T-cell (primary cell): ENCODE data around the gene ERAP2. TPM values are rescaled to one million over a fixed set of nuclear protein-coding genes. Genes with fewer than 3 reads are reported as not detected.

Source experiments
- ATAC-seq, 4 experiments: fragments of 200-7000 bp in 3 of 4; fragments of 150-1000 bp in 1 of 4; cut with Tn5 transposase; replicated peaks in 1 of 4; 1 replicate in 3 of 4; 2 replicates in 1 of 4; pipeline ENCODE4 v1.10.0; 2021; ENCODE audit warnings: moderate library complexity in 3 of 4, mild to moderate bottlenecking in 2 of 4, moderate number of reproducible peaks in 1 of 4
- CTCF ChIA-PET, 2 donors: fragments of 300-600 bp; sonication (Branson Sonifier 250); formaldehyde crosslinking; loops; one replicate each; lab custom pipeline; 2022; ENCODE audit warnings: antibody characterized with exemption in 2 of 2; lab: Charles Lee
- POLR2A ChIA-PET, 2 donors: fragments of 300-600 bp; sonication (Branson Sonifier 250); formaldehyde crosslinking; loops; one replicate each; lab custom pipeline; 2022; ENCODE audit warnings: antibody characterized with exemption in 2 of 2; lab: Charles Lee
- DNase-seq, 35 experiments: peaks; one replicate each; pipeline versions ENCODE4 v3.0.0 to v3.0.0-alpha.2; 2013 to 2023
- H3K27ac ChIP-seq: one replicate; pipeline ENCODE4 v1.5.1; 2013; ENCODE audit warnings: low read length
- H3K27me3 ChIP-seq, 2 experiments: replicated peaks in 1 of 2; 1 replicate in 1 of 2; 2 replicates in 1 of 2; pipeline versions ENCODE4 v1.6.1 to v1.7.0; 2013; ENCODE audit warnings: low read length in 1 of 2, mixed read lengths in 1 of 2; ENCODE audit not compliant: control insufficient read depth in 2 of 2, insufficient read depth in 2 of 2; ENCODE audit errors: extremely low read depth in 1 of 2
- H3K36me3 ChIP-seq, 2 donors: 1 replicate in 1 of 2; 2 replicates in 1 of 2; pipeline versions ENCODE4 v1.6.1 to v1.7.0; 2013; ENCODE audit warnings: low read length in 1 of 2; ENCODE audit not compliant: control insufficient read depth in 2 of 2, insufficient read depth in 1 of 2; ENCODE audit errors: extremely low read depth in 1 of 2
- H3K4me1 ChIP-seq, 2 experiments: 1 replicate in 1 of 2; 2 replicates in 1 of 2; pipeline versions ENCODE4 v1.6.1 to v1.7.0; 2013; ENCODE audit warnings: low read length in 2 of 2, mixed read lengths in 1 of 2; ENCODE audit not compliant: insufficient read depth in 2 of 2, control insufficient read depth in 1 of 2; ENCODE audit errors: extremely low read depth in 1 of 2
- H3K4me3 ChIP-seq, 2 donors: 1 replicate in 1 of 2; 2 replicates in 1 of 2; pipeline versions ENCODE4 v1.5.1 to v1.7.0; 2013; ENCODE audit warnings: mild to moderate bottlenecking in 2 of 2, low read length in 1 of 2, moderate library complexity in 1 of 2; ENCODE audit not compliant: control insufficient read depth in 1 of 2; ENCODE audit errors: extremely low read depth in 1 of 2
- H3K9me3 ChIP-seq: 2 replicates; pipeline ENCODE4 v1.7.0; 2013
- H3K27ac Mint-ChIP-seq, 2 donors: one replicate each; pipeline ENCODE4 v1.8.0; 2020 to 2021; ENCODE audit warnings: mild to moderate bottlenecking in 2 of 2, mixed read lengths in 2 of 2
- H3K27me3 Mint-ChIP-seq, 2 donors: one replicate each; pipeline ENCODE4 v1.8.0; 2021 to 2022; ENCODE audit warnings: mixed read lengths in 2 of 2
- H3K36me3 Mint-ChIP-seq: one replicate; pipeline ENCODE4 v1.8.0; 2021; ENCODE audit warnings: mixed read lengths
- H3K4me1 Mint-ChIP-seq, 3 donors: one replicate each; pipeline ENCODE4 v1.8.0; 2020 to 2022; ENCODE audit warnings: mixed read lengths in 3 of 3, mild to moderate bottlenecking in 1 of 3
- H3K4me3 Mint-ChIP-seq, 3 donors: one replicate each; pipeline ENCODE4 v1.8.0; 2020 to 2022; ENCODE audit warnings: mild to moderate bottlenecking in 3 of 3, mixed read lengths in 3 of 3, moderate library complexity in 3 of 3
- H3K9me3 Mint-ChIP-seq, 3 donors: one replicate each; pipeline ENCODE4 v1.8.0; 2020 to 2022; ENCODE audit warnings: mixed read lengths in 3 of 3
- WGBS: methylation state at CpG from one replicate; pipeline ENCODE4 v1.1.5; 2013; ENCODE audit warnings: missing lambda C conversion rate; ENCODE audit not compliant: insufficient coverage; 5-methylcytosine and 5-hydroxymethylcytosine counted together
- total RNA-seq, 35 experiments: library from RNA in 6 of 35; stranded (reverse) in 6 of 35; fragments of 120-200 nt in 1 of 35; gene quantifications; one replicate each; pipeline versions ENCODE4 v1.2.1 to v1.2.4 and lab custom pipeline; 2013 to 2026

The ERAP2 gene
- total RNA-seq, 5 donors from 2014 or later (not counting 1 experiment from before 2014, with no cell fraction given), result 40.4 to 162 (median 71.6) TPM

DNA sequence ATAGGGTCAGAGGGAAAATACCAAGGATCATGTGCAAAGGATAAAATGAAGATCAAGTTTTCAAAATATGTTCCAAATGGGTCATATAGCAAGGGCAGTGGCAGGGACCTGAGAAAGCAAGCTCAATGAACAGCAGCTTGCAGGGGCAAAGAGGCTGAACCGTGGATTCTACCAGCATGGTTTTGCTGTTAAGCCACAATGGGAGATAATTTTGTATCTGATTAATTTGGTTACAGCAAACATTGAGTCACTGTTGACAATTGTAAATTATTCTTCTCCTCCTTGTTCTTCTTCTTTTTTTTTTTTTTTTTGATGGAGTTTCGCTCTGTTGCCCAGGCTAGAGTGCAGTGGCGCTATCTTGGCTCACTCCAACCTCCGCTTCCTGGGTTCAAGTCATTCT, 18.4 kb upstream of the ERAP2 start:
- H3K36me3 Mint-ChIP-seq, result no peaks in the 10 kb centered on the region
- ChIA-PET CTCF (interaction anchor here (0.7 to 2.2 kb wide), 4 partner anchors 9 to 803 kb away, joined by 3 to 11 read pairs (median 4); no protein-coding TSS in a partner anchor), POLR2A (no interaction called here)
- H3K9me3 ChIP-seq, result no peaks in the 10 kb centered on the region
- no CpG with 5 or more reads among the region's 4 CpGs for WGBS
- H3K4me1 Mint-ChIP-seq, result peaks cover 0 to 5% (median 0%) of the 10 kb centered on the region in 3 donors
- no peak overlapping the region for H3K4me3 Mint-ChIP-seq
- H3K4me1 ChIP-seq, result no peaks in the 10 kb centered on the region
- H3K27ac Mint-ChIP-seq, result no peak overlapping the region
- no peaks in the 10 kb centered on the region for H3K9me3 Mint-ChIP-seq
- H3K4me3 ChIP-seq, result no peak overlapping the region
- DNase-seq, result no peak
- H3K36me3 ChIP-seq, result no peaks in the 10 kb centered on the region
- no peaks in the 10 kb centered on the region for H3K27me3 Mint-ChIP-seq
- ATAC-seq, result no peak
- H3K27ac ChIP-seq, result no peak overlapping the region
- H3K27me3 ChIP-seq, result no peaks in the 10 kb centered on the region

DNA sequence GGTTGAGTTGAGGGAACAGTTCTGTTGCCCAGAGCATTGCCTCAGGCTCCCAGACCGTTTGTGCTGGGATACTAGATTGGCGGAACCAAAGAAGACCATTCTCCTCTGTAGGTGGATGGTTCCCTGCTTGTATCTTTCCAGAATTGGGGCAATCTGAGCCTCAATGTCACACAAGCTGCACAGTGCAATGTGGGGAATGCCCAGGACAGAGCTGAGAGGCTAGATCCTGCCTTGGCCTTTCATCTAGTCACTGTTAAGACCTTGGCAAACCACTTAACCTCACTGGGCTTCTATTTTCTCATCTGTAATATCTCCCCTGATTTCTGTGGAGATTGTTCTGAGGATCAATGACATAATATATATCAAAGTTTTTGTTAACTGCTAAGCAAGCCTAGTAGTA, 16.9 kb upstream of the ERAP2 start:
- H3K4me1 ChIP-seq, result no peaks in the 10 kb centered on the region
- WGBS, result 63% methylated on average over 2 of the region's 2 CpGs
- H3K4me3 ChIP-seq, result no peak overlapping the region
- ChIA-PET POLR2A (no interaction called here), CTCF (no interaction called here)
- H3K4me3 Mint-ChIP-seq, result no peak overlapping the region
- no peaks in the 10 kb centered on the region for H3K27me3 ChIP-seq
- H3K36me3 Mint-ChIP-seq, result no peaks in the 10 kb centered on the region
- no peaks in the 10 kb centered on the region for H3K27me3 Mint-ChIP-seq
- no peak for DNase-seq
- H3K36me3 ChIP-seq, result no peaks in the 10 kb centered on the region
- H3K27ac ChIP-seq, result no peak overlapping the region
- H3K27ac Mint-ChIP-seq, result no peak overlapping the region
- H3K4me1 Mint-ChIP-seq, result peaks cover 0 to 10% (median 0%) of the 10 kb centered on the region in 3 donors
- no peaks in the 10 kb centered on the region for H3K9me3 Mint-ChIP-seq
- ATAC-seq, result no peak
- no peaks in the 10 kb centered on the region for H3K9me3 ChIP-seq

DNA sequence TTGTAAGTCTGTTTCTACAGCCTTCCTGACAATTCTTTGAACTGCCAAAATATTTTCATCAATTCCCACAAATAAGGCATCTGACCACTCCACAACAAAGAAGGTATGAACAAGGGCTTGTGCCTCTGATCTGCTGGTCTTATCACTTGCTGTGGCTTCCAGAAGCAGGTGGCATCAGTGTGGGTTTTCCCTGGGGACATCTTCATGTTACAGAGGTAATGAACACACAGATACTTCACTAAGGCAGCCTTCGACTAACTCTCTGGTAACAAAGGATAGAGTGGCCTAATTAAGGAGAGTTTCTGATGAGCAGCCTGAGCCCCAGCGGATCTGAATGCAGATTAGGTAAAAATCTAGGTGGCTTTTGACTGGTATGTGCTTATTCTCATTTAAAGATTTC, 15.2 kb upstream of the ERAP2 start:
- Mint-ChIP-seq H3K9me3 (no peaks in the 10 kb centered on the region), H3K36me3 (no peaks in the 10 kb centered on the region), H3K4me3 (no peak overlapping the region), H3K4me1 (peaks cover 0 to 10% (median 0%) of the 10 kb centered on the region in 3 donors), H3K27me3 (no peaks in the 10 kb centered on the region), H3K27ac (no peak overlapping the region)
- no peak for ATAC-seq
- CTCF ChIA-PET, result no interaction called here
- Histone ChIP-seq H3K9me3 (no peaks in the 10 kb centered on the region), H3K36me3 (no peaks in the 10 kb centered on the region), H3K27ac (no peak overlapping the region), H3K27me3 (no peaks in the 10 kb centered on the region), H3K4me1 (no peaks in the 10 kb centered on the region), H3K4me3 (no peak overlapping the region)
- 80% methylated on average over 1 of the region's 2 CpGs for WGBS
- no peak for DNase-seq
- POLR2A ChIA-PET, result no interaction called here

DNA sequence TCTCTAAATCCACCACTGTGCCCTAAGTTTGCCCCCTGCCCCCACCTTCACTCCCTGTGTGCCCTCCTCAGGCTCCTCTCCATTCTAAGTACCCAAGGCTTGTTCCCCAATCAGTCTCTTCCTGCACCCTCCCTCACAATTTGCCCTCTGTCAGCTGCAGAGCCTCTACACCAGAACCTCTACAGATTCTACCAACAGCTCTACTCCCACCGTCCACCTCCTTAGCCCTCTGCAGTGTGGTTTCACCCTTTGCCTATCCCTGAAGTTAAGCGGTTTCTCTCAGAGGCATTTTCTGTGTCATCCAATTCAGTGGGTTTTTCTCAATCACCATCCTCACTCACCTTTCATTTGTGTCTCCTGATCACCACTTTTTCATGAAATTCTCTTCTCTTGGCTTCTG, 13.2 kb upstream of the ERAP2 start:
- H3K4me1 ChIP-seq, result no peaks in the 10 kb centered on the region
- POLR2A ChIA-PET, result interaction anchor here in 1 of 2 donors (0.6 kb wide), 1 partner anchor 143 kb away, joined by 5 read pairs; no protein-coding TSS in a partner anchor

GRCh38 chr5:96863949-96864584, 12.2 kb upstream of the ERAP2 start:
- Histone ChIP-seq H3K9me3 (no peaks in the 10 kb centered on the region), H3K27ac (no peak overlapping the region), H3K36me3 (no peaks in the 10 kb centered on the region), H3K27me3 (no peaks in the 10 kb centered on the region), H3K4me3 (no peak overlapping the region), H3K4me1 (peaks cover 0 to 1% of the 10 kb centered on the region in 2 experiments)
- DNase-seq (no peak), ATAC-seq (no peak)
- POLR2A ChIA-PET, result interaction anchor here in 1 of 2 donors (0.6 to 1.0 kb wide), 2 partner anchors 59 to 142 kb away, joined by 5 to 13 read pairs; no protein-coding TSS in a partner anchor
- CTCF ChIA-PET, result interaction anchor here (0.7 to 1.4 kb wide), 6 partner anchors 8 to 141 kb away, joined by 3 to 5 read pairs (median 3); no protein-coding TSS in a partner anchor
- no peak overlapping the region for H3K27ac Mint-ChIP-seq
- H3K36me3 Mint-ChIP-seq, result no peaks in the 10 kb centered on the region
- peaks cover 4 to 16% (median 6%) of the 10 kb centered on the region in 3 donors for H3K4me1 Mint-ChIP-seq
- no peaks in the 10 kb centered on the region for H3K9me3 Mint-ChIP-seq
- no peaks in the 10 kb centered on the region for H3K27me3 Mint-ChIP-seq
- no peak overlapping the region for H3K4me3 Mint-ChIP-seq
- WGBS, result no CpG with 5 or more reads among the region's 3 CpGs

More for the DNA sequence above, 13.2 kb upstream of the ERAP2 start:
- Mint-ChIP-seq H3K36me3 (no peaks in the 10 kb centered on the region), H3K9me3 (no peaks in the 10 kb centered on the region), H3K4me1 (peaks cover 0 to 10% (median 0%) of the 10 kb centered on the region in 3 donors), H3K27me3 (no peaks in the 10 kb centered on the region), H3K27ac (no peak overlapping the region), H3K4me3 (no peak overlapping the region)
- Histone ChIP-seq H3K27me3 (no peaks in the 10 kb centered on the region), H3K4me3 (no peak overlapping the region), H3K9me3 (no peaks in the 10 kb centered on the region), H3K27ac (no peak overlapping the region), H3K36me3 (no peaks in the 10 kb centered on the region)
- CTCF ChIA-PET, result interaction anchor here (0.7 to 1.4 kb wide), 3 partner anchors 11 to 142 kb away, joined by 3 to 5 read pairs (median 3); no protein-coding TSS in a partner anchor
- DNase-seq (no peak), ATAC-seq (no peak)
- WGBS, result 83% methylated on average over 2 of the region's 2 CpGs

DNA sequence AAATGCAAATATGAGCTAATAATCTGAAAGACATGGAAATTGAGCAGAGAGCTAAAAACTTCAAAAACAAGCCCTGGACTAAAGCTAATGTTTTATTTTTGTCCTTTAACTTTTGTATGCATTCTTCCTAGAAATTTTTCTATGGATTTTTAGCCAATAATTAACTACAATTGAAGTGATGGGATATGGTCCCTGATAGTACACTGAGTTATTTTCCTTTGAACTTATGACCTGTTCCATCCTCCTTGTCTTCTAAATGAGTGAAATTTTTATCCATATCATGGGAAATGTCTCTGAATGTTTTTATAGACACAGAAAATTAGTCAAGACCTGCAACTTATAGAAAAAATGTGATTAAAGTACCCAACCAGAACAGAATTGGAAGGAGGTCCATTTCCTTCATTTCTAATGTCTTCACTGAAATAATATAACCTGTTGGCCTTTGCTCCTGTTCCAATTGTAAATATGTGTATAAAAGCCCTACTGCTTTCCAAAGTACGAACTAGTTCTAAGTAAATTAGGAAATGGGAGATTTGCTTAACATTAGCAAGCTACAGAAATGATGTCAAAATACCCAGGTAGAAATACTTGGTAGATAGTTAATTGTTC, 11.3 kb upstream of the ERAP2 start:
- no CpG with 5 or more reads among the region's 1 CpG for WGBS
- H3K9me3 Mint-ChIP-seq, result no peaks in the 10 kb centered on the region
- Histone ChIP-seq H3K9me3 (no peaks in the 10 kb centered on the region), H3K36me3 (no peaks in the 10 kb centered on the region), H3K27me3 (no peaks in the 10 kb centered on the region), H3K27ac (no peak overlapping the region), H3K4me3 (no peak overlapping the region), H3K4me1 (peaks cover 0 to 4% of the 10 kb centered on the region in 2 experiments)
- POLR2A ChIA-PET, result interaction anchor here in 1 of 2 donors (1.0 kb wide), 1 partner anchor 60 kb away, joined by 13 read pairs; no protein-coding TSS in a partner anchor
- CTCF ChIA-PET, result interaction anchor here (0.7 to 1.3 kb wide), 4 partner anchors 9 to 278 kb away, joined by 3 to 5 read pairs (median 3); partner anchors contain the start of gene LIX1 (in 1 of the 2)
- H3K27me3 Mint-ChIP-seq, result no peaks in the 10 kb centered on the region
- H3K4me1 Mint-ChIP-seq, result peaks cover 13 to 25% (median 15%) of the 10 kb centered on the region in 3 donors
- DNase-seq (no peak), ATAC-seq (no peak)
- no peak overlapping the region for H3K4me3 Mint-ChIP-seq
- H3K27ac Mint-ChIP-seq, result no peak overlapping the region
- no peaks in the 10 kb centered on the region for H3K36me3 Mint-ChIP-seq
